Measurements from ENCODE around the gene LAMA3.
"Not testable (repeated sequence)": the region's sequence is repeated elsewhere in the genome, so short reads cannot be mapped to it uniquely, and the experiment has no call there.

LAMA3 gene

DNA sequence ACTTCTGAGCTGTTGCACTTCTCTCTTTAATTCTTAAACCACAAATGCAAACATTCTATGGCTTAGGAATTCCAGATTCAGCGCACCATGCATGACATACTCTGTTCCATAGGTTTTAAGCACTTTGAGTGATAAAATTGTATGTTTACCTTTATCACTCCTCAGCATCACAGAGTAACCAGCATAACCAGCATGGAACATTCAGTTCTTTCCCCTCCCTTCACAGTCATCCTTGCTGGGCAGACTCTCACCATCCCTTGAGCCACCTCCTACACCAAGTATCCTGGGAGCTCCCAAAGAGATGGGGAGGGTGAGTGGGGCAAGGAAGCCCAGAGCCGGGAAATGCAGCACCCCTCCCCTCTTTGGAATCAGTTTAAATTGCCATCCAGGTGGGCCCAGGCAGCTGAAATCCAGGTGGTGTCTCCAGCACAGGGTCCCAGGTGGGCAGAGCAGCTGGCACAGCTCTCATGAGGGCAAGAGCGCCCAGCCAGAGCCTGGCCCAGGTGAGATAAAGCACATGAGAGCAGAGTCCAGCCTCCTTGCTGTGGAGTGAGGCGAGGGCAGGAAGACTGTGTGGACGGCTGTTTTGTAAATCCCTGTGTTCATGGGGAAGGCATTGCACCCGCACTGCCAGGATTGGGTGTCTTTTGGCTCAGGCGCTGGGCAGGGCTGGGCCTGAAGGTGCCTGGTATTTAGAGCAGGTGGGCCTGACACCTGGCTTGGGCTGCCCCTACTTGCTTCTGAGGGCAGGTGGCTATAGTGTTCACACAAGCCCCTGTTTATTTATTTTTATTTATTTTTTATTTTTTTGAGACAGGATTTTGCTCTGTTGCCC lies 36.8 kb downstream of the LAMA3 start:
- Histone ChIP-seq H3K36me3 (no peaks in the 10 kb centered on the region), H3K27ac (no peak overlapping the region), H3K9me3 (no peaks in the 10 kb centered on the region), H3K27me3 (no peaks in the 10 kb centered on the region), H3K4me1 (no peaks in the 10 kb centered on the region), H3K4me3 (no peak overlapping the region)
- TF ChIP-seq, protein P1, sequence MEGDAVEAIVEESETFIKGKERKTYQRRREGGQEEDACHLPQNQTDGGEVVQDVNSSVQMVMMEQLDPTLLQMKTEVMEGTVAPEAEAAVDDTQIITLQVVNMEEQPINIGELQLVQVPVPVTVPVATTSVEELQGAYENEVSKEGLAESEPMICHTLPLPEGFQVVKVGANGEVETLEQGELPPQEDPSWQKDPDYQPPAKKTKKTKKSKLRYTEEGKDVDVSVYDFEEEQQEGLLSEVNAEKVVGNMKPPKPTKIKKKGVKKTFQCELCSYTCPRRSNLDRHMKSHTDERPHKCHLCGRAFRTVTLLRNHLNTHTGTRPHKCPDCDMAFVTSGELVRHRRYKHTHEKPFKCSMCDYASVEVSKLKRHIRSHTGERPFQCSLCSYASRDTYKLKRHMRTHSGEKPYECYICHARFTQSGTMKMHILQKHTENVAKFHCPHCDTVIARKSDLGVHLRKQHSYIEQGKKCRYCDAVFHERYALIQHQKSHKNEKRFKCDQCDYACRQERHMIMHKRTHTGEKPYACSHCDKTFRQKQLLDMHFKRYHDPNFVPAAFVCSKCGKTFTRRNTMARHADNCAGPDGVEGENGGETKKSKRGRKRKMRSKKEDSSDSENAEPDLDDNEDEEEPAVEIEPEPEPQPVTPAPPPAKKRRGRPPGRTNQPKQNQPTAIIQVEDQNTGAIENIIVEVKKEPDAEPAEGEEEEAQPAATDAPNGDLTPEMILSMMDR (IDR thresholded peaks at IDR 0.05): no peak
- no peak for DNase-seq
- intact Hi-C loops (cut with DNase I; ENCODE audit: low total_unique reads): no loop called here

DNA sequence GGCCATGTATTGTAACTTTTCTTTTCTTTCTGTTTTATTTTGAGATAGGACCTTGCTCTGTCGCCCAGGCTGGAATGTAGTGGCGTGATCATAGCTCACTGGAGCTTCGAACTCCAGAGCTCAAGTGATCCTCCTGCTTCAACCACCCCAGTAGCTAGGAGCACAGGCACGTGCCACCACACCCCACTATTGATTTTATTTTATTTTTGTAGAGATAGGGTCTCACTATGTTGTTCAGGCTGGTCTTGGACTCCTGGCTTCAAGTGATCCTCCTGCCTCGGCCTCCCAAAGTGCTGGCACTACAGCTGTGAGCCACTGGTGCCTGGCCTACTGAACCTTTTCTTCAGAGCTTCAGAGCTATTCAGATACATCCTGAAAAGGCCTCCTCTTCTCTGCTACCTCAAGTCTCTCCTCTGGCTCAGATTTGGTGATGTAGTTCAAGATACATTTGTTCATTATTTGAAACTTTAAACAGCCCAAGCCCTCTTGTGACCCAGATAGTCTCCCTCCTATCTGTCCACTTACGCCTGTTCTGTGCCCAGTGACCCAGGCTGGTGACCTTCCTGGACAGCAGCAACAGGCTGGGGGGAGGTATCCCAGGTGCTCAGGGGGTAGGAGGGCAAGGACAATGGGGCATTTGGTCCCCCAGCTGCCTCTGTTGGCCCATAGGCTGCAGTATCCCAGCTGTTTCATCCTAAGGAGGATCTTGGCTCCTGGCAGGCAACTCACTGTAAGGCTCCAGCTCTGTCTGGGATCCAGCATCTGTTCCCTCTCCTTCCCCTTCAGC lies 38.6 kb downstream of the LAMA3 start:
- H3K27ac ChIP-seq: no peak overlapping the region
- H3K9me3 ChIP-seq: no peaks in the 10 kb centered on the region
- no peak for DNase-seq
- H3K4me3 ChIP-seq: no peak overlapping the region
- no peaks in the 10 kb centered on the region for H3K36me3 ChIP-seq
- H3K27me3 ChIP-seq: no peaks in the 10 kb centered on the region
- H3K4me1 ChIP-seq: no peaks in the 10 kb centered on the region
- intact Hi-C loops (cut with DNase I; ENCODE audit: low total_unique reads): no loop called here
- TF ChIP-seq, protein P1 (IDR thresholded peaks at IDR 0.05): no peak

DNA sequence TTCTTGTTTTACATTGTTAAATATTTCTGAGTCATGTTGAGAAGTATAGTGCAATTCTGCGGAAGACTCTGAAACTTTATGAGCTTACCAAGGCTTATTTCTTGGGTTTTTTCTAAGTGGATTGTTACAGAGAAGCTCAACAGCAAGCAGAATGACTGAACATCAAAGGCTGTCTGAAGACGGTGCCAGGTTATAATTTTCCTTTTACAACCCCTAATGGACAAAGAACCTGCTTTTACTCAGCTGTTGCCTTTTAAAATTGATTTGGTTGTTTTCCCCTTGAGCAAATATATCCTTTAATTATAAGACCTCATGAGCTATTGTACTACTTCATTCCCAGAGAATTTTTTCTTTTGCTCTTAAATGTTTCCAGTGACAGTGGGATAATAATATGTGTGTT lies 41.6 kb downstream of the LAMA3 start:
- H3K4me1 ChIP-seq: no peaks in the 10 kb centered on the region
- TF ChIP-seq, protein P1 (IDR thresholded peaks at IDR 0.05): no peak
- H3K36me3 ChIP-seq: no peaks in the 10 kb centered on the region
- H3K27ac ChIP-seq: no peak overlapping the region
- H3K27me3 ChIP-seq: no peaks in the 10 kb centered on the region
- intact Hi-C loops (cut with DNase I; ENCODE audit: low total_unique reads): no loop called here
- no peaks in the 10 kb centered on the region for H3K9me3 ChIP-seq
- H3K4me3 ChIP-seq: no peak overlapping the region
- DNase-seq: no peak

DNA sequence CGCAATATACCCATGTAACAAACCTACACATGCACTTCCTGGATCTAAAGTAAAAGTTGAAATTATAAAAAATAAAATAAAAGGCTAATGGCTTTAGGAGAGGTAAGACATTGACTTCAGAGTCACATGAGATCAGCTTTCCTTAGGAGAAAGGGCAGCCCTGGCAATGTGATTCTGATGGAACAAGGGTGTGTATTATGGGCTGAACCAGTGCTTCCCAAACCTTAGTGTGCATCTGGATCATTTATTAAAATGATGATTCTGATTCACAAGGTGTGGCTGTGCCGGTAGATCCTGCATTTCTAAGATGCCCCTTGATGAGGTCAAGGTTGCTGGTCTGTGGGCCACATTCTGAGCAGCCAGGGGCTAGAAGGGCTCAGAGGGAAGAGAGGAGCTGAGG lies 42.6 kb downstream of the LAMA3 start:
- no peak for DNase-seq
- Histone ChIP-seq H3K27me3 (no peaks in the 10 kb centered on the region), H3K36me3 (no peaks in the 10 kb centered on the region), H3K4me1 (no peaks in the 10 kb centered on the region), H3K27ac (no peak overlapping the region), H3K9me3 (no peaks in the 10 kb centered on the region), H3K4me3 (no peak overlapping the region)
- TF ChIP-seq, protein P1 (IDR thresholded peaks at IDR 0.05): no peak
- intact Hi-C loops (cut with DNase I; ENCODE audit: low total_unique reads): no loop called here

DNA sequence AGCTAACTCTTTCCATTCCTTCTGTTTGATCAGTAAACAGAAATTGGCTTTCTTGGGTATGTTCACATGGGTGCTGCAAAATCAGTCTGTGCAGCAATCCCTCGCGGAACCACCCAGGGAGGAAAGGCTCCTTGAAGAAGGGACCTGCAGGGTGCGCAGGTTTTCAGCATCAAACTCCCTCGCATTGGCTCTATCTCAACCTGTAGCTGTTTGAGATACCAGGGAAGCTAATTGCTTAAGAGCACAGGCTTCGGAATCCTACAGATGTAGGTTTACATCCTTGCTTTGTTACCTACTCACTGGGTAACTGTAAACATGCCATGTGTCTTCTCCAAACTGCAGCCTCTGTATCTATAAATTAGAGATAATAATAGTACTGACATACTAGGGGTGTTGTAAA lies 43.2 kb downstream of the LAMA3 start:
- Histone ChIP-seq H3K36me3 (no peaks in the 10 kb centered on the region), H3K27me3 (no peaks in the 10 kb centered on the region), H3K9me3 (no peaks in the 10 kb centered on the region), H3K4me3 (no peak overlapping the region), H3K4me1 (no peaks in the 10 kb centered on the region), H3K27ac (no peak overlapping the region)
- DNase-seq: no peak
- TF ChIP-seq, protein P1 (IDR thresholded peaks at IDR 0.05): no peak
- intact Hi-C loops (cut with DNase I; ENCODE audit: low total_unique reads): no loop called here

DNA sequence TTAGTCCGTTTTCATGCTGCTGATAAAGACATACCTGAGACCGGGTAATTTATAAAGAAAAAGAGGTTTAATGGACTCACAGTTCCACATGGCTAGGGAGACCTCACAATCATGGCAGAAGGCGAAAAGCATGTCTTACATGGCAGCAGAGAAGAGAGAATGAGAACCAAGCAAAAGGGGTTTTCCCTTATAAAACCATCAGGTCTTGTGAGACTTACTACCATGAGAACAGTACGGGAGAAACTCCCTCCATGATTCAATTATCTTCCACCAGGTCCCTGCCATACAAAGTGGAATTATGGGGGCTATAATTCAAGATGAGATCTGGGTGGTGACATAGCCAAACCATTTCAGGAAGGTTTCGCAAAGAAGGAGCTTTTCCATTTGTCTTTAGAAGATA lies 44.0 kb downstream of the LAMA3 start:
- DNase-seq; H3K27ac ChIP-seq; H3K4me3 ChIP-seq; H3K4me1 ChIP-seq; H3K9me3 ChIP-seq; H3K36me3 ChIP-seq; intact Hi-C loops (cut with DNase I; ENCODE audit: low total_unique reads); H3K27me3 ChIP-seq: not testable (repeated sequence)
